K562 (cell line): Measurements from ENCODE around the gene SH3GL3. TPM values are rescaled to one million over a fixed set of nuclear protein-coding genes. Genes with fewer than 3 reads are reported as not detected.

Source experiments
- ATAC-seq: fragments of 200-7000 bp; cut with Tn5 transposase; 3 replicates; pipeline ENCODE4 v1.9.1; 2020; ENCODE audit warnings: moderate library complexity
- BruUV-seq: library from RNA; stranded (reverse); fragments of 400-500 nt; replicated peaks from 2 replicates; lab custom pipeline; 2021; lab: Mats Ljungman, UMichigan
- CTCF ChIA-PET: fragments of 300-600 bp; formaldehyde crosslinking; extraction: SDS; loops from one replicate; lab custom pipeline; 2021; ENCODE audit warnings: low intra/inter-chr PET ratio; lab: Yijun Ruan, JAX
- POLR2A ChIA-PET: fragments of 300-600, 350-650 bp; sonication (Branson Sonifier 250); formaldehyde crosslinking; extraction: SDS; loops from one replicate; lab custom pipeline; 2021; ENCODE audit warnings: antibody characterized with exemption, inconsistent platforms; lab: Yijun Ruan, JAX
- DNase-seq, 4 experiments: peaks; one replicate each; pipeline versions ENCODE4 v3.0.0 to v3.0.0-alpha.2; 2011 to 2018; ENCODE audit warnings: low spot score in 3 of 4, mixed read lengths in 3 of 4; ENCODE audit errors: extremely low read depth in 1 of 4
- FAIRE-seq: peaks from 2 replicates; lab custom pipeline; 2011; peaks lifted over from hg19 to GRCh38; lab: Jason Lieb, UNC
- H2AFZ ChIP-seq: 2 replicates; pipeline ENCODE4 v1.6.0; 2011; ENCODE audit warnings: low read depth, low read length, control low read depth, inconsistent platforms
- H3K27ac ChIP-seq: fragments of 200-600 bp; 3 replicates; pipeline ENCODE4 v1.8.0; 2011; ENCODE audit warnings: low read depth, mild to moderate bottlenecking, control low read depth, inconsistent platforms, low read length, moderate library complexity, mixed read lengths; ENCODE audit errors: extremely low read depth
- H3K27me3 ChIP-seq, 2 experiments: fragments of 300-600 bp in 1 of 2; 2 replicates in 1 of 2; 3 replicates in 1 of 2; pipeline versions ENCODE4 v1.6.0 to v1.8.0; 2011; ENCODE audit warnings: inconsistent platforms in 2 of 2, low read length in 2 of 2, mild to moderate bottlenecking in 1 of 2, mixed read lengths in 1 of 2, moderate library complexity in 1 of 2; ENCODE audit not compliant: control insufficient read depth in 2 of 2, insufficient read depth in 2 of 2
- H3K36me3 ChIP-seq: fragments of 300-600 bp; 3 replicates; pipeline ENCODE4 v1.8.0; 2011; ENCODE audit warnings: mild to moderate bottlenecking, low read length, inconsistent platforms; ENCODE audit not compliant: control insufficient read depth, insufficient read depth
- H3K4me1 ChIP-seq, 2 experiments: fragments of 200-600 bp in 1 of 2; replicated peaks in 1 of 2; 2 replicates in 1 of 2; 3 replicates in 1 of 2; pipeline versions ENCODE4 v1.5.1 to v1.8.0; 2011; ENCODE audit warnings: inconsistent platforms in 2 of 2, low read length in 2 of 2, mild to moderate bottlenecking in 1 of 2, mixed read lengths in 1 of 2, moderate library complexity in 1 of 2; ENCODE audit not compliant: control insufficient read depth in 2 of 2, insufficient read depth in 2 of 2
- H3K4me2 ChIP-seq: 2 replicates; pipeline ENCODE4 v1.6.1; 2011; ENCODE audit warnings: low read length, control low read depth, inconsistent platforms, mixed read lengths; ENCODE audit not compliant: insufficient read depth
- H3K4me3 ChIP-seq: fragments of 200-600 bp; sonication (generic), shearing (Covaris generic); 2 replicates; pipeline ENCODE4 v1.5.1; 2016; ENCODE audit warnings: control low read depth, inconsistent platforms
- H3K79me2 ChIP-seq: fragments of 200-600 bp; 3 replicates; pipeline ENCODE4 v1.8.0; 2011; ENCODE audit warnings: low read length, inconsistent platforms; ENCODE audit not compliant: control insufficient read depth, insufficient read depth
- H3K9ac ChIP-seq, 2 experiments: 2 replicates each; pipeline versions ENCODE4 v1.6.0 to v1.6.1; 2011; ENCODE audit warnings: low read depth in 2 of 2, low read length in 2 of 2, control low read depth in 1 of 2, inconsistent platforms in 1 of 2, mild to moderate bottlenecking in 1 of 2, mixed read lengths in 1 of 2; ENCODE audit not compliant: insufficient read depth in 1 of 2
- H3K9me1 ChIP-seq: one replicate; pipeline ENCODE4 v1.6.0; 2011; ENCODE audit warnings: inconsistent platforms, mild to moderate bottlenecking, low read length, moderate library complexity; ENCODE audit not compliant: control insufficient read depth, insufficient read depth
- H3K9me3 ChIP-seq: replicated peaks from 2 replicates; pipeline ENCODE4 v1.5.1; 2011; ENCODE audit warnings: low read depth, low read length, inconsistent platforms; ENCODE audit not compliant: control insufficient read depth, insufficient read depth
- H4K20me1 ChIP-seq: replicated peaks from 2 replicates; pipeline ENCODE4 v1.6.1; 2011; ENCODE audit warnings: low read length, inconsistent platforms, mixed read lengths; ENCODE audit not compliant: control insufficient read depth, insufficient read depth
- CBX1 ChIP-seq: sonication (generic); IDR thresholded peaks from 2 replicates; pipeline ENCODE4 v1.6.1; 2016; ENCODE audit warnings: antibody characterized with exemption, low read depth, mild to moderate bottlenecking
- CREM ChIP-seq: IDR thresholded peaks from 2 replicates; pipeline ENCODE4 v1.6.1; 2014; ENCODE audit warnings: antibody characterized with exemption, low read depth
- FOS ChIP-seq: IDR thresholded peaks from 3 replicates; pipeline ENCODE4 v1.6.1; 2011; ENCODE audit not compliant: insufficient read length; ENCODE audit errors: extremely low read depth
- MAZ ChIP-seq, 2 experiments: fragments of 450-650 bp in 1 of 2; sonication (generic) in 1 of 2; formaldehyde crosslinking; IDR thresholded peaks in 1 of 2; conservative IDR thresholded peaks in 1 of 2; 2 replicates each; pipeline versions ENCODE4 v1.4.0 to v1.5.0; 2020; ENCODE audit warnings: mild to moderate bottlenecking in 1 of 2, missing genetic modification reagents in 1 of 2
- NELFE ChIP-seq: IDR thresholded peaks from 2 replicates; pipeline ENCODE4 v1.6.1; 2011; ENCODE audit warnings: mild to moderate bottlenecking; ENCODE audit not compliant: insufficient read depth, insufficient read length
- TEAD2 ChIP-seq: fragments of 450-650 bp; IDR thresholded peaks from 2 replicates; pipeline ENCODE4 v1.6.1; 2016; ENCODE audit warnings: missing genetic modification characterization, control low read depth, missing compliant biosample characterization
- WGBS: fragments of 100-300 bp; shearing (Covaris generic); methylation state at CpG from one replicate; pipeline ENCODE4 v1.1.6; 2016; ENCODE audit warnings: low coverage, mixed read lengths; ENCODE audit not compliant: insufficient coverage; ENCODE audit errors: missing lambda C conversion rate; 5-methylcytosine and 5-hydroxymethylcytosine counted together
- in situ Hi-C: fragments of 300-500 bp; cut with MboI; formaldehyde crosslinking; loops from 4 replicates; pipeline ENCODE4 v1.15.0; 2018; ENCODE audit warnings: inconsistent platforms, mixed read lengths
- intact Hi-C: fragments of 100-400 bp; cut with micrococcal nuclease; formaldehyde crosslinking; loops from 2 replicates; pipeline ENCODE4 v1.14.2; 2022
- polyA plus RNA-seq, 8 experiments: library from polyadenylated mRNA; depleted of rRNA in 4 of 8; stranded (reverse) in 5 of 8; unstranded in 3 of 8; fragments of >200 nt; fragmentation: Nextera tagmentation in 2 of 8; fragmentation: Illumina TruSeq in 1 of 8; extraction: Ambion mirVana in 2 of 8; extraction: Trizol in 1 of 8; gene quantifications; 2 replicates each; pipeline versions ENCODE4 v1.2.1 to v1.2.3, GENCODE V29; 2011 to 2014; ENCODE audit warnings: inconsistent platforms in 1 of 8, missing spikeins in 1 of 8
- total RNA-seq, 7 experiments: library from RNA; depleted of rRNA in 6 of 7; stranded (reverse); fragments of >200 nt in 6 of 7; fragmentation: Illumina TruSeq in 2 of 7; extraction: Trizol in 2 of 7; gene quantifications; 2 replicates each; pipeline versions ENCODE4 v1.2.1 to v1.2.3, GENCODE V29; 2011 to 2021; ENCODE audit warnings: low replicate concordance in 1 of 7
- TF ChIP-seq, protein P1 (sequence below): fragments of 450-650 bp; formaldehyde crosslinking; IDR thresholded peaks from 2 replicates; pipeline ENCODE4 v1.4.0; 2020; ENCODE audit warnings: mild to moderate bottlenecking, moderate library complexity
- TF ChIP-seq, protein P2 (sequence below): sonication (generic); formaldehyde crosslinking; IDR thresholded peaks from 2 replicates; pipeline ENCODE4 v1.8.1; 2023; ENCODE audit warnings: missing genetic modification reagents, mild to moderate bottlenecking, borderline replicate concordance

Gene SH3GL3
- total and polyA plus RNA-seq, 9 of the 15 experiments (the other 6 are each of a cell fraction or from before 2014, with no cell fraction given) = 3.9 to 16.0 (median 9.7) TPM

DNA sequence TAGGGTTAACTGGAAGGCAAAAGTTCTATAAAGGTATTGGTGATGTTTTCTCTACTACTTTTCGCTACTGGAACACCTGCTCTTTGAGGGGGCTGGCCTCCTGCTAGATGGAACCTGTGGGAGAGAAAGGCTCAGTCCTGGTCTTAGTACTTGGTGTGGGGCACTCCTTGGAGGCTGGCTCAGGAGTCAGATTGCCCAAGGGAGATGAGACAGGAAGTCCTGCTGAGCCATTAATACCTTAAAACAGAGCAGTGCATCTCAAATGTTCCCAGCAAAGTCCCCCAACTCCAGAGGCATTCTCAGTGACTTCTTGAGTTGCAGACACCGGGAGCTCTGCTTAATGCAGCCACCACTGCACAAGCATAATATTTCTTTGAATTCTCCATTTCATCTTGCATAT is 203.7 kb downstream of the SH3GL3 start (continued):
- TF ChIP-seq, protein P1, sequence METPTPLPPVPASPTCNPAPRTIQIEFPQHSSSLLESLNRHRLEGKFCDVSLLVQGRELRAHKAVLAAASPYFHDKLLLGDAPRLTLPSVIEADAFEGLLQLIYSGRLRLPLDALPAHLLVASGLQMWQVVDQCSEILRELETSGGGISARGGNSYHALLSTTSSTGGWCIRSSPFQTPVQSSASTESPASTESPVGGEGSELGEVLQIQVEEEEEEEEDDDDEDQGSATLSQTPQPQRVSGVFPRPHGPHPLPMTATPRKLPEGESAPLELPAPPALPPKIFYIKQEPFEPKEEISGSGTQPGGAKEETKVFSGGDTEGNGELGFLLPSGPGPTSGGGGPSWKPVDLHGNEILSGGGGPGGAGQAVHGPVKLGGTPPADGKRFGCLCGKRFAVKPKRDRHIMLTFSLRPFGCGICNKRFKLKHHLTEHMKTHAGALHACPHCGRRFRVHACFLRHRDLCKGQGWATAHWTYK (CRISPR knock-in tag) = no peak
- TF ChIP-seq CREM (no peak), NELFE (no peak)

DNA sequence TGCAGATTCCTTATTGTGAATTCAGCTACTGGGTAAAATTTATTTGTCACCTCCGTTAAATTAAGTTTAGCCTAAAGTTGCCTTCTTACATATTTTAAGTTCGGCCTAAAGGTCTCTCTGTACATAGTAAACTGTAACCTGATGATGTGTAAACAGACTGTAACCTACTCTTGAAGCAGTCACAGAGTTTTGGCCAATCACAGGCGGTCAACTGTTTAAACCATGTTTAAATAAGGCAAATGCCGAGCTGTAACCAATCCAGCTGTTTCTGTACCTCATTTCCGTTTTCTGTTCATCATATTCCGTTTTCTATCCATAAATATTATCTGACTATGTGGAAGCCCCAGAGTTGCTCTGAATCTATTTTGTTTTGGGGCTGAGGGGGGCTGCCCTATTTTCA is 204.4 kb downstream of the SH3GL3 start:
- no peak overlapping the region for H3K27ac ChIP-seq
- ChIA-PET POLR2A (no interaction called here), CTCF (no interaction called here)
- no TSS peak for BruUV-seq
- in situ Hi-C loops (no loop called here), intact Hi-C loops (no loop called here)
- no peaks in the 10 kb centered on the region for H3K9me1 ChIP-seq
- H3K36me3 ChIP-seq = no peaks in the 10 kb centered on the region
- TF ChIP-seq MAZ (CRISPR knock-in tag; conservative IDR thresholded peaks at IDR 0.05 in 1 of 2, IDR thresholded peaks at IDR 0.05 in 1 of 2) = no peak
- TF ChIP-seq, protein P2, sequence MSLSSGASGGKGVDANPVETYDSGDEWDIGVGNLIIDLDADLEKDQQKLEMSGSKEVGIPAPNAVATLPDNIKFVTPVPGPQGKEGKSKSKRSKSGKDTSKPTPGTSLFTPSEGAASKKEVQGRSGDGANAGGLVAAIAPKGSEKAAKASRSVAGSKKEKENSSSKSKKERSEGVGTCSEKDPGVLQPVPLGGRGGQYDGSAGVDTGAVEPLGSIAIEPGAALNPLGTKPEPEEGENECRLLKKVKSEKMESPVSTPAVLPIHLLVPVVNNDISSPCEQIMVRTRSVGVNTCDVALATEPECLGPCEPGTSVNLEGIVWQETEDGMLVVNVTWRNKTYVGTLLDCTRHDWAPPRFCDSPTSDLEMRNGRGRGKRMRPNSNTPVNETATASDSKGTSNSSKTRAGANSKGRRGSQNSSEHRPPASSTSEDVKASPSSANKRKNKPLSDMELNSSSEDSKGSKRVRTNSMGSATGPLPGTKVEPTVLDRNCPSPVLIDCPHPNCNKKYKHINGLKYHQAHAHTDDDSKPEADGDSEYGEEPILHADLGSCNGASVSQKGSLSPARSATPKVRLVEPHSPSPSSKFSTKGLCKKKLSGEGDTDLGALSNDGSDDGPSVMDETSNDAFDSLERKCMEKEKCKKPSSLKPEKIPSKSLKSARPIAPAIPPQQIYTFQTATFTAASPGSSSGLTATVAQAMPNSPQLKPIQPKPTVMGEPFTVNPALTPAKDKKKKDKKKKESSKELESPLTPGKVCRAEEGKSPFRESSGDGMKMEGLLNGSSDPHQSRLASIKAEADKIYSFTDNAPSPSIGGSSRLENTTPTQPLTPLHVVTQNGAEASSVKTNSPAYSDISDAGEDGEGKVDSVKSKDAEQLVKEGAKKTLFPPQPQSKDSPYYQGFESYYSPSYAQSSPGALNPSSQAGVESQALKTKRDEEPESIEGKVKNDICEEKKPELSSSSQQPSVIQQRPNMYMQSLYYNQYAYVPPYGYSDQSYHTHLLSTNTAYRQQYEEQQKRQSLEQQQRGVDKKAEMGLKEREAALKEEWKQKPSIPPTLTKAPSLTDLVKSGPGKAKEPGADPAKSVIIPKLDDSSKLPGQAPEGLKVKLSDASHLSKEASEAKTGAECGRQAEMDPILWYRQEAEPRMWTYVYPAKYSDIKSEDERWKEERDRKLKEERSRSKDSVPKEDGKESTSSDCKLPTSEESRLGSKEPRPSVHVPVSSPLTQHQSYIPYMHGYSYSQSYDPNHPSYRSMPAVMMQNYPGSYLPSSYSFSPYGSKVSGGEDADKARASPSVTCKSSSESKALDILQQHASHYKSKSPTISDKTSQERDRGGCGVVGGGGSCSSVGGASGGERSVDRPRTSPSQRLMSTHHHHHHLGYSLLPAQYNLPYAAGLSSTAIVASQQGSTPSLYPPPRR (CRISPR knock-in tag) = no peak
- no peak for TF ChIP-seq TEAD2 (tag)
- no peak for TF ChIP-seq FOS
- no peak for TF ChIP-seq CBX1
- H3K4me3 ChIP-seq = no peak overlapping the region
- H3K27me3 ChIP-seq = peaks cover 3 to 30% of the 10 kb centered on the region in 2 experiments; a peak in 4 of 5 replicates
- H3K9me3 ChIP-seq = no peaks in the 10 kb centered on the region
- 0% methylated on average over 6 of the region's 6 CpGs for WGBS
- H3K4me2 ChIP-seq = no peak overlapping the region
- no peaks in the 10 kb centered on the region for H4K20me1 ChIP-seq
- H2AFZ ChIP-seq = no peak overlapping the region
- no peaks in the 10 kb centered on the region for H3K4me1 ChIP-seq
- H3K9ac ChIP-seq = no peak overlapping the region
- no peaks in the 10 kb centered on the region for H3K79me2 ChIP-seq
- no peak for FAIRE-seq
- no peak for DNase-seq
- ATAC-seq = no peak
